Activated naive CD8-positive, alpha-beta T cell treated with anti-CD3 and anti-CD28 coated beads, Interleukin-2, amount 10 ng/mL, durations not matched to agents 7 days and 5 days (primary cell): Measurements from ENCODE around the gene MSH5. TPM values are rescaled to one million over a fixed set of nuclear protein-coding genes. Genes with fewer than 3 reads are reported as not detected.

ENCODE experiments used
- ATAC-seq: fragments of 150-1000 bp; cut with Tn5 transposase; one replicate; pipeline ENCODE4 v1.10.0; 2021; ENCODE audit warnings: low read depth, moderate library complexity
- POLR2A ChIA-PET: fragments of 350-600 bp; sonication (Branson Sonifier 250); formaldehyde crosslinking; loops from one replicate; lab custom pipeline; 2021; ENCODE audit warnings: antibody characterized with exemption; lab: Charles Lee
- DNase-seq: peaks from one replicate; pipeline ENCODE4 v3.0.0; 2021
- H3K27ac Mint-ChIP-seq: one replicate; pipeline ENCODE4 v1.8.0; 2022; ENCODE audit warnings: mild to moderate bottlenecking, mixed read lengths
- H3K27me3 Mint-ChIP-seq: one replicate; pipeline ENCODE4 v1.8.0; 2022; ENCODE audit warnings: mild to moderate bottlenecking, moderate library complexity, mixed read lengths
- H3K36me3 Mint-ChIP-seq: one replicate; pipeline ENCODE4 v1.8.0; 2021; ENCODE audit warnings: mild to moderate bottlenecking, mixed read lengths
- H3K4me1 Mint-ChIP-seq: one replicate; pipeline ENCODE4 v1.8.0; 2021; ENCODE audit warnings: mixed read lengths
- H3K4me3 Mint-ChIP-seq: one replicate; pipeline ENCODE4 v1.8.0; 2022; ENCODE audit warnings: mild to moderate bottlenecking, moderate library complexity, mixed read lengths
- H3K9me3 Mint-ChIP-seq: one replicate; pipeline ENCODE4 v1.8.0; 2021; ENCODE audit warnings: mixed read lengths
- total RNA-seq, 2 experiments: library from RNA; stranded (reverse); gene quantifications; one replicate each; pipeline ENCODE4 v1.2.3, GENCODE V29; 2021

MSH5 gene
- total RNA-seq, 2 experiments from 2014 or later, result 59.2 to 68.2 TPM

DNA sequence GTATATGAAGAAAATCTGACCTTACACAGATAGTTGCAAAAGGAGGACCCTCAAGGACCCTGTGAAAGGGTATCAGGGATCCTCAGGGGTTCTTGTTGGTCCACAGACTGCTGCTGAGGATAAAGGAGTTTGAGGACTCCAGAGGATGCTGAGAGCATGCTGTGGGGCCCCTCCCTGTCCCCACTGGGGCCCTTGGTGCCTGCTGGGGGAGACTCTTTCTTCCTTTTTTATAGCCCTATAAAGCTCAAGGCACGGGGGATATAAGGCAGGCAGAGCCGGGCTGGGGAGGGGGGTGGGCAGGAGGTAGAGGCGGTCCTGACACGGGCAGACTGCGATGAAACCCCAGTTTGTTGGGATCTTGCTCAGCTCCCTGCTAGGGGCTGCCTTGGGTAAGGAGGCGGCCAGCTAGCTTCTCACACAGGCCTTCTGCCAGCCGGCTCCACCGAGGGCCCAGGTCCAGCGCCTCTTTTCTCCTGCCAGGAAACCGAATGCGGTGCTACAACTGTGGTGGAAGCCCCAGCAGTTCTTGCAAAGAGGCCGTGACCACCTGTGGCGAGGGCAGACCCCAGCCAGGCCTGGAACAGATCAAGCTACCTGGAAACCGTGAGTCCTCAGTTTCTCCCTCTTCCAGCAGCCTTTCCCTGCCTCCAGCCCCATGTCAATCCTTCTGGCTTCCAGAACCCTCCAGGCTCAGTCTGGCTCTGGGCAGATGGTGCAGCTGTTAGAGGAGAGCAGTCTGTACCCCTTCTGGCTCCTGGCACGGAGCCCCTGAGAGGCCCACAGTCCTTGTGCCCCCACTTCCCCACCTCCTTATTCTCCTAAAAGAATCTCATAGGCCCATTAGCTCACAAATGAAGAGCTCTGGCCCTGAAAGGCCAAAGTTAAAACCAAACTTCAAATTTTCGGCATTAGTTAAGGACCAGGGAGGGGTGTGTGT, 24.5 kb upstream of the MSH5 start, which contains the start of gene LY6G6D:
TSS of gene LY6G6D (plus strand) at position 327 of the 937 bp plus-strand sequence. CDS start at position 335, 8 bp downstream.
- ATAC-seq (no peak), DNase-seq (no peak)
- no peaks in the 10 kb centered on the region for H3K9me3 Mint-ChIP-seq
- POLR2A ChIA-PET, result interaction anchor here (0.6 to 1.4 kb wide), 2 partner anchors 9 to 257 kb away, joined by 3 to 4 read pairs; partner anchors contain the start of genes DXO and LY6G6F
- no peaks in the 10 kb centered on the region for H3K36me3 Mint-ChIP-seq
- H3K4me3 Mint-ChIP-seq, result no peak within 1 kb of the TSS
- H3K27ac Mint-ChIP-seq, result no peak within 1 kb of the TSS
- peaks cover 20% of the 10 kb centered on the region for H3K27me3 Mint-ChIP-seq
- H3K4me1 Mint-ChIP-seq, result peaks cover 15% of the 10 kb centered on the region

DNA sequence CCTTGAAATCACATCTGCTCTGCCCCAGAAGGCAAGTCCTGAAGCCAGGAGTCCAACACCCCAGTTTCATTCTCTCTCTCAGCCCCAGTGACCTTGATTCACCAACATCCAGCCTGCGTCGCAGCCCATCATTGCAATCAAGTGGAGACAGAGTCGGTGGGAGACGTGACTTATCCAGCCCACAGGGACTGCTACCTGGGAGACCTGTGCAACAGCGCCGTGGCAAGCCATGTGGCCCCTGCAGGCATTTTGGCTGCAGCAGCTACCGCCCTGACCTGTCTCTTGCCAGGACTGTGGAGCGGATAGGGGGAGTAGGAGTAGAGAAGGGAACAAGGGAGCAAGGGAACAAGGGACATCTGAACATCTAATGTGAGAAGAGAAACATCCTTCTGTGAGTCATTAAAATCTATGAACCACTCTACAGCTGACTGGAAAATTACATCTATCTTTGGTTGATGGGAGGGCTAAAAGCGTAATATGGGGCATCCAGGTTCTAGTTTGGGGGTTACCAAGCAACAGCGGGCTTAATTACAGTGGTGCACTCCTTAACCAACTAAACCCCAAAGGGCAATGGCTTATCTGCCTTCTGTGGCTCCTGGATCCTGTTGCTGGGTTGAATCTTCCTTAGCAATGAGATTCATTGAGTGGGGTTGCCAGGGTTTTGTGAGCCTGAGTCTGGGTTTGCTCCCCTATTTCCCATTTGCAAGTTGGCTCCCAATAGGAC, 22.1 kb upstream of the MSH5 start:
- peaks cover 2% of the 10 kb centered on the region for H3K4me1 Mint-ChIP-seq
- H3K27ac Mint-ChIP-seq, result no peak overlapping the region
- no peaks in the 10 kb centered on the region for H3K9me3 Mint-ChIP-seq
- no peak overlapping the region for H3K4me3 Mint-ChIP-seq
- DNase-seq (no peak), ATAC-seq (no peak)
- POLR2A ChIA-PET, result interaction anchor here (0.5 to 0.6 kb wide), 2 partner anchors 13 to 64 kb away, joined by 3 to 4 read pairs; no protein-coding TSS in a partner anchor
- peaks cover 14% of the 10 kb centered on the region for H3K27me3 Mint-ChIP-seq
- H3K36me3 Mint-ChIP-seq, result no peaks in the 10 kb centered on the region

DNA sequence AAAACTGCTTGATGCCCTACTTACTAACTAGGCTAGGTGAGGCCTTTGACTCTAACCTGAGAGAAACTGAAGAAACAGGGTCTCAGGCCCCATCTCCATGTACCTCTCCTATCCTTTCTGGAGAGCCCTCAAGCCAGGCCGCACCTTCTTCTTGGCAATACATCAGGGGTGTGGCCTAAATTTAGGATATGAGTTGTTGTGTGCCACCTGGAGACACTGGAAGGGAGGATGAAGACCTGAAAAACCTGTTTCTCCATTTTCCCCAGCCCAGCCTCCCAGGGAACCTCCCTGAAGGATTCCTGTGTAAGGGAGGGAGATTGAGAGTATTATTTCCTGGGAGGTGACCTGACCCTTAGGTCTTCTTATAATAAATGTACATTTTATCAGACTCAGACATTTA, 21.5 kb upstream of the MSH5 start:
- ATAC-seq (no peak), DNase-seq (no peak)
- H3K9me3 Mint-ChIP-seq, result no peaks in the 10 kb centered on the region
- peaks cover 4% of the 10 kb centered on the region for H3K4me1 Mint-ChIP-seq
- H3K27ac Mint-ChIP-seq, result no peak overlapping the region
- no peak overlapping the region for H3K4me3 Mint-ChIP-seq
- POLR2A ChIA-PET, result interaction anchor here (0.6 kb wide), 1 partner anchor 14 kb away, joined by 3 read pairs; no protein-coding TSS in a partner anchor
- H3K27me3 Mint-ChIP-seq, result peaks cover 11% of the 10 kb centered on the region
- no peaks in the 10 kb centered on the region for H3K36me3 Mint-ChIP-seq

DNA sequence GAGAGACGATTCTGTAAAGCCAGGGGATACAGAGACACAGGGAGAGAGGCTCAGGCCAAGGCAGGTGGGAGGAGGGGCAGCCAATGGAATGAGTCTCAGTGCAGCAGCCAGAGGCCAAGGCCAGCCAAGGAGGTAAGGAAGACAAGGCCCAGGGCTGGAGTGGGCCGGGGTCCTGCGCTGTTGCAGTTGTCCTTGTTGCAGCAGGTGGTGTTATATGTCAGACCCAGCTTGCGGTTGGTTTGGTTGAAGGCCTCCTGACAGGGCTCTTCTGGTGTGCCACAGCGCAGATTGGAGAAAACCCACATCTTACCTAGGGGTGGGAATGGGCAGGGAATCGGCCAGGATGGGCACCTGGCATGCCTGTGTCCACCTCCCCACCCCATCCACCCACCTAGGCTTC, 20.8 kb upstream of the MSH5 start:
- DNase-seq (no peak), ATAC-seq (no peak)
- Mint-ChIP-seq H3K27me3 (peaks cover 9% of the 10 kb centered on the region), H3K4me1 (peaks cover 5% of the 10 kb centered on the region), H3K9me3 (no peaks in the 10 kb centered on the region), H3K27ac (no peak overlapping the region), H3K36me3 (no peaks in the 10 kb centered on the region), H3K4me3 (no peak overlapping the region)
- POLR2A ChIA-PET, result no interaction called here

DNA sequence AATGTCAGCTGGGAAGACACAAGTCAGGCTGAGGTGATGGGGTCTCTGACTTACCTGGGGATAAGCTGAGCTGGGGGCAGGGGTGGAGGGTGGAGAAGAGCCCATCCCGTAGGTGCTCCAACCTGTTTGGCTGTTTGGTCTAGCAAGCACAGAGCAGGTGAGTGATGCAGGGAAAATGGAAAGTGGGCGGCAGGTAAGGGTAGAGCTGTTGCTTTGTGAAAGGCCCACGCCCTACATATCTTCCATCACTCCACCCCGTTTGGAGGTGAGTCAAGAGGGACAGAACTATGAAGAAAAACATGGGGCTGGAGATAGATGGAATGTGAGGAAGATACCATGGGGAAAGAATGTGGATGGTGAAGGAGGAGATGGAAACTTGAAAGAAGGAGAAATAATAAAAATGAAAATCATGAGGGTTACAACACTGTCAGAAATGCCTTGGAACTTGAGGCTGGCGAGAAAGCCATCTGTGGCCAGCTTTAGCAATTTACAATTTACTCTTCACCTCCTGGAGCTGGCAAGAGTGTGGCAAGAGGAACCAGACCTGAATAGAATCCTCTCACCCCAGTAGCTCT, 19.5 kb upstream of the MSH5 start:
- Mint-ChIP-seq H3K36me3 (no peaks in the 10 kb centered on the region), H3K4me3 (no peak overlapping the region), H3K27ac (no peak overlapping the region), H3K9me3 (no peaks in the 10 kb centered on the region), H3K27me3 (peaks cover 6% of the 10 kb centered on the region), H3K4me1 (peaks cover 10% of the 10 kb centered on the region)
- POLR2A ChIA-PET, result interaction anchor here (1.6 kb wide), 1 partner anchor 17 kb away, joined by 3 read pairs; the partner anchor contains the start of gene ABHD16A
- DNase-seq (no peak), ATAC-seq (no peak)

DNA sequence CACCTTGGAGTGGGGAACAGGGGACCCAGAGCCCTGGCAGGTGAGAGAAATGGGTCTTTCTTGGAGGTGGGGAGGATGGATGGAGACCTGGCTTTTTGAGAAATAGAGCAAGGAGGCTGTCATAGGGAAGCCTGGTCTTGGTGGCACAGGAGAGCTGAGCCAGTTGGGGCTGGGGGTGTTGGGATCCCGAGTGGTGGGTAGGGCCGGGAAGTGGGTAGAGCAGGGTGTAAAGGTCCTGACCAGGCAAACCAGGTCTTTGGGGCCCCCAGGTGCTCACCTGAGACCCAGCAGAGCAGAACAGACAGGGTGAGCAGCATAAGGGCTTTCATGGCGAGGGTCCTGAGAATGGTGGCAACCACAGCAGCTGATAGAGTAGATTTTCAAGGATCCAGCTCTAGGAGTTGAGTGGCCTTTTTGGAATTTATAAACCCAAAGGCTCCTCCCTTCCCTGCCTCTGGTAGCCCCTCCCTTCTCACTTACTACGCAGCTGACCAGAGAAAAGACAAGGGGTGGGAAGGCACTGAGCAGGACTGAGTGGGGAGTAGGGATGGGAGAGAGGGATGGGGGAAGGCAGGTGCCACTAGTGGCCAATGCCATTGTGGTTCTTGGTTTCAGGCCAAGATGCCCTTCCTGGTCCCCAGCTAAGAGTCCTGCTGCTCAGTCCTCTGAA, 18.3 kb upstream of the MSH5 start, which contains the start of gene LY6G6C:
TSS of gene LY6G6C (minus strand) at position 396 of the 670 bp plus-strand sequence. CDS start at position 329, 67 bp downstream.
- Mint-ChIP-seq H3K4me1 (peaks cover 20% of the 10 kb centered on the region), H3K4me3 (no peak within 1 kb of the TSS), H3K9me3 (no peaks in the 10 kb centered on the region), H3K36me3 (peaks cover 10% of the 10 kb centered on the region), H3K27me3 (peaks cover 6% of the 10 kb centered on the region), H3K27ac (peak within 1 kb of the TSS; percentile 42)
- ATAC-seq, result no peak
- POLR2A ChIA-PET, result interaction anchor here (0.8 to 1.6 kb wide), 2 partner anchors 18 to 19 kb away, joined by 3 read pairs; partner anchors contain the start of genes ABHD16A and MSH5
- no peak for DNase-seq

DNA sequence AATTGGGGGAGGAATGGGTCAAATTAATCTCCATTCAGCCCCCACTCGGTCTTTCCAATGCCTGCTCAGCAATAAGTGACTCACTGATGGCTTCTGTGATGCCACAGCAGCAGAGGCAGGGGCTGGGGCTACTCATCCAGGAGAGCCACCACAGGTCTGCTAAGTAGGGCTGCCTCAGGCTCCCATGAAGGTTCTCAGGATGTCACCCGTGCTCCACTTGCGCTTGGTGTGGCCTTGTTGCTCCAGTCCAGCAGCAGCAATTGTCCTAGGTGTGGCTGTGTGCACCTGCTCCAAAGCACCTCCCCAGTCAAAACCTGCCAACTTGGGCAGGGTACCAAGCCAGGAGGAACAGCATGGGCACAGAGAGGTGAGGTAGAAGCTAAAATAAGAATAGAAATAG, 17.6 kb upstream of the MSH5 start:
- Mint-ChIP-seq H3K27ac (peak overlapping the region; percentile 42), H3K27me3 (peaks cover 6% of the 10 kb centered on the region), H3K4me1 (peaks cover 27% of the 10 kb centered on the region), H3K9me3 (no peaks in the 10 kb centered on the region), H3K4me3 (no peak overlapping the region), H3K36me3 (peaks cover 16% of the 10 kb centered on the region)
- POLR2A ChIA-PET, result interaction anchor here (0.7 to 2.6 kb wide), 5 partner anchors 8 to 498 kb away, joined by 3 to 8 read pairs (median 7); partner anchors contain the start of gene MSH5
- DNase-seq, result no peak
- no peak for ATAC-seq

DNA sequence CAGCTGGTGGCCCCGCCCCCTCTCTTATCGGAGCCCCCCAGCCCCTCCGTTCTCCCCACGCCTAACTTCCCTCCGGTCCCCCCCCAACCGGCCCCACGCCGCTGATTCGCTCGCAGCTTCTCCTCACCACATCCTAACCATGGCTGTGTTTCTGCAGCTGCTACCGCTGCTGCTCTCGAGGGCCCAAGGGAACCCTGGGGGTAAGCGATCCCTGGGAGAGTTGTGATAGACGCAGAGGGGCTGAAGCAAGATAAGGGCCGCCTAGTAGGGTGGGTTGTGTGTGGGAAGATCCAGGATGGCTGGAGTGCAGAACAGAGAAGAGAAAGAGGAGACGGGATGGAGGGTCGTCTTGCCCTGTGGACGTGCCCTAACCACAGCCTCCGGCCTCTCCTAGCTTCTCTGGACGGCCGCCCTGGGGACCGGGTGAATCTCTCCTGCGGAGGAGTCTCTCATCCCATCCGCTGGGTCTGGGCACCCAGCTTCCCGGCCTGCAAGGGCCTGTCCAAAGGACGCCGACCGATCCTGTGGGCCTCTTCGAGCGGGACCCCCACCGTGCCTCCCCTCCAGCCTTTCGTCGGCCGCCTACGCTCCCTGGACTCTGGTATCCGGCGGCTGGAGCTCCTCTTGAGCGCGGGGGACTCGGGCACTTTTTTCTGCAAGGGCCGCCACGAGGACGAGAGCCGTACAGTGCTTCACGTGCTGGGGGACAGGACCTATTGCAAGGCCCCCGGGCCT, 16.4 kb upstream of the MSH5 start, which contains the start of gene MPIG6B:
TSS of gene MPIG6B (plus strand) at position 129 of the 735 bp plus-strand sequence. CDS start at position 140, 11 bp downstream.
- Mint-ChIP-seq H3K4me1 (peaks cover 35% of the 10 kb centered on the region), H3K36me3 (peaks cover 16% of the 10 kb centered on the region), H3K27ac (peak within 1 kb of the TSS; percentile 85), H3K4me3 (peak within 1 kb of the TSS; percentile 69), H3K9me3 (no peaks in the 10 kb centered on the region), H3K27me3 (peaks cover 3% of the 10 kb centered on the region)
- peak; percentile 55 for ATAC-seq
- peak; percentile 51 for DNase-seq
- POLR2A ChIA-PET, result interaction anchor here (0.9 to 9.4 kb wide), 9 partner anchors 9 to 104 kb away, joined by 3 to 137 read pairs (median 4); partner anchors contain the start of genes ABHD16A, CLIC1, GPANK1 and HSPA1B

DNA sequence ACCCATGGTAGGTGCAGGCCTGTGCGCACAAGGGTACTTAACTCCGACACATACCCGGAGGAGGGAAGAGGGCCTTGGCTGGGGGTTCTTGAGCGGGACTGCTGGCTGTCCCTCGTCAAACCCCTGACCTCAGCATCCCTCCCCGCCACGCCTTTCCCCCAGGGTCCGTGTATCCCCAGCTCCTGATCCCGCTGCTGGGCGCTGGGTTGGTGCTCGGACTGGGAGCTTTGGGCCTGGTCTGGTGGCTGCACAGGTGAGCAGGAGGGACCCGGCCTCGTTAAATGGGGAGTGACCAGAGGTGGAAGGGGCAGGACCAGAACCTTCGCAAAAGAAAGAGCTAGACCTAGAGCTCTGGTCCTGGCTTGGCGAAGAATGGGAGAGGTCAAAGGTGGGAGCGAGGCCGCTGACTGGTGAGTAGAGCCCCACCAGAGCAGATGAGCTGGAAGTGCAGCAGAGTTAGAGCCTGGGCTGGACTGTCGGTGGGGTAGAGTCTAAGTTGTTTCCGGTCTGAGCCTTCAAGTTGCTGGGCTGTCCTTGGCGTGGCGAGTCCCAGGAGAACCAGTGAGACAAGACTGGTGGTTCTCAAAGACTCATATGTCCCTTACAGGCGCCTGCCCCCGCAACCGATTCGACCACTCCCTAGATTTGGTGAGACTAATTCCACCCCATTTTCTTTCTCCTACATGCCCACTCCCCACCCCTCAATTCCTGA, 15.7 kb upstream of the MSH5 start:
- peaks cover 39% of the 10 kb centered on the region for H3K4me1 Mint-ChIP-seq

DNA sequence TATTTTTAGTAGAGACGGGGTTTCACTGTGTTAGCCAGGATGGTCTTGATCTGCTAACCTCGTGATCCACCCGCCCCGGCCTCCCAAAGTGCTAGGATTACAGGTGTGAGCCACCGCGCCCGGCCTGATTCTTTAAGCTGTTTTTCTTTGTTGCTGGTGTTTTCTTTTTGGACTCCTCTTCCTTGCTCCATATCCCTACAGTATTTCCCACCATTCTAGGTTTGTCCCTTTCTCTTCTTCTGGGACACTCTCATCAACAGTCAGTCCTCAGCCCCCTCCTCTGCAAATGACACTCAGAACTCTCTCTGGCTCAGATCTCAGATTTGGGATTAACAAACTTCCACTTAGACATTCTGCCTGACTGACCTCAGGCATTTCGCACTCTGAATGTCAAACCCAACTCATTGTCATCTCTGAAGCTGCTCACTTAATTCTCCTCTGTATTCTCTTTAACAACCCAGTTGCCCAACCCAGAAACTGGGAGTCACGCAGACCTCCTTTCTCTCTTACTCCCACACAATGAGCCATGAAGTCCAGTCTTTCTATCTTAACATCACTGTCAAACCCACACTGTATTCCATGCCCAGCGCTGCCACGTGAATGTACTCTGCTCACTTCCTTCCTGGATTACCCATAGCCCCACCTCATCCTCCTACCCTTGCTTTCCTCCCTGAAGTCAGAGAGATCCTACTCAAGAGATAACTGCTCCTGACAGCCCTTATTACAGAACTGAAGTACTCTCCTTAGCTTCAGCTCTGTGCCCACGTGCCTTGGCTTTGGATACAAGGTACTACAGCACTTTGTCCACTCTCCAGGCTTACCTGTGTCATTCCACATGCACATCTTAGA, 14.1 kb upstream of the MSH5 start:
- peaks cover 47% of the 10 kb centered on the region for H3K4me1 Mint-ChIP-seq
- no peak overlapping the region for H3K4me3 Mint-ChIP-seq
- ATAC-seq, result no peak

More for the DNA sequence above, 15.7 kb upstream of the MSH5 start:
- peaks cover 16% of the 10 kb centered on the region for H3K36me3 Mint-ChIP-seq
- no peaks in the 10 kb centered on the region for H3K9me3 Mint-ChIP-seq
- POLR2A ChIA-PET, result interaction anchor here (1.0 to 9.4 kb wide), 7 partner anchors 10 to 103 kb away, joined by 3 to 137 read pairs (median 4); partner anchors contain the start of genes ABHD16A, CLIC1, GPANK1 and HSPA1B
- DNase-seq, result no peak
- H3K27me3 Mint-ChIP-seq, result peaks cover 3% of the 10 kb centered on the region
- peak overlapping the region; percentile 85 for H3K27ac Mint-ChIP-seq
- peak overlapping the region; percentile 69 for H3K4me3 Mint-ChIP-seq
- no peak for ATAC-seq

More for the DNA sequence above, 14.1 kb upstream of the MSH5 start:
- DNase-seq, result no peak
- POLR2A ChIA-PET, result interaction anchor here (0.7 to 9.4 kb wide), 5 partner anchors 12 to 66 kb away, joined by 3 to 137 read pairs (median 3); partner anchors contain the start of genes ABHD16A, CLIC1, GPANK1 and MSH5
- Mint-ChIP-seq H3K27ac (peak overlapping the region; percentile 5), H3K9me3 (no peaks in the 10 kb centered on the region), H3K27me3 (no peaks in the 10 kb centered on the region), H3K36me3 (peaks cover 24% of the 10 kb centered on the region)
